H9 (cell line): ENCODE data around the gene CSMD2. TPM values are rescaled to one million over a fixed set of nuclear protein-coding genes. Genes with fewer than 3 reads are reported as not detected.

Experiments
- DNase-seq: peaks from one replicate; pipeline ENCODE4 v3.0.0-alpha.2; 2017
- H2AFZ ChIP-seq: one replicate; pipeline ENCODE4 v1.6.1; 2013; ENCODE audit warnings: mild to moderate bottlenecking, low read length, control low read depth, moderate library complexity
- H2AK5ac ChIP-seq: 2 replicates; pipeline ENCODE4 v1.6.1; 2013; ENCODE audit warnings: low read length, control low read depth, mixed read lengths; ENCODE audit not compliant: insufficient read length
- H2BK120ac ChIP-seq: one replicate; pipeline ENCODE4 v1.6.1; 2013; ENCODE audit warnings: low read depth, mild to moderate bottlenecking, low read length, control low read depth, inconsistent platforms; ENCODE audit not compliant: poor library complexity, severe bottlenecking
- H2BK12ac ChIP-seq: 2 replicates; pipeline ENCODE4 v1.6.1; 2013; ENCODE audit warnings: low read length, control low read depth, mixed read lengths, low read depth; ENCODE audit not compliant: insufficient read length
- H2BK15ac ChIP-seq: 2 replicates; pipeline ENCODE4 v1.6.1; 2013; ENCODE audit warnings: low read depth, low read length, control low read depth
- H2BK20ac ChIP-seq: one replicate; pipeline ENCODE4 v1.6.1; 2013; ENCODE audit warnings: low read depth, mild to moderate bottlenecking, low read length, control low read depth, inconsistent platforms; ENCODE audit not compliant: poor library complexity, severe bottlenecking
- H2BK5ac ChIP-seq: 2 replicates; pipeline ENCODE4 v1.6.1; 2013; ENCODE audit warnings: low read length, control low read depth, mixed read lengths; ENCODE audit not compliant: insufficient read length
- H3K14ac ChIP-seq: 2 replicates; pipeline ENCODE4 v1.6.1; 2013; ENCODE audit warnings: low read length, control low read depth; ENCODE audit not compliant: insufficient read depth
- H3K18ac ChIP-seq: 2 replicates; pipeline ENCODE4 v1.6.1; 2013; ENCODE audit warnings: low read depth, mild to moderate bottlenecking, mixed read lengths, low read length, control low read depth; ENCODE audit not compliant: insufficient read length
- H3K23ac ChIP-seq: 2 replicates; pipeline ENCODE4 v1.6.1; 2013; ENCODE audit warnings: low read length, control low read depth, mixed read lengths, low read depth; ENCODE audit not compliant: insufficient read length
- H3K23me2 ChIP-seq: 2 replicates; pipeline ENCODE4 v1.6.1; 2013; ENCODE audit warnings: low read depth, mild to moderate bottlenecking, mixed read lengths, low read length, control low read depth; ENCODE audit not compliant: insufficient read length, poor library complexity, severe bottlenecking
- H3K27ac ChIP-seq: 2 replicates; pipeline ENCODE4 v1.5.1; 2013; ENCODE audit warnings: low read length, control low read depth, mixed read lengths, low read depth; ENCODE audit not compliant: insufficient read length
- H3K27me3 ChIP-seq: 2 replicates; pipeline ENCODE4 v1.6.1; 2013; ENCODE audit warnings: low read length, control low read depth, inconsistent platforms; ENCODE audit not compliant: insufficient read depth
- H3K4ac ChIP-seq: 2 replicates; pipeline ENCODE4 v1.6.1; 2013; ENCODE audit warnings: low read depth, mild to moderate bottlenecking, control low read depth, inconsistent platforms, low read length, moderate library complexity
- H3K4me1 ChIP-seq: 2 replicates; pipeline ENCODE4 v1.6.1; 2013; ENCODE audit warnings: low read length, control low read depth, inconsistent platforms; ENCODE audit not compliant: insufficient read depth
- H3K4me2 ChIP-seq: 2 replicates; pipeline ENCODE4 v1.6.1; 2013; ENCODE audit warnings: low read length, control low read depth, mixed read lengths; ENCODE audit not compliant: insufficient read length, insufficient read depth
- H3K56ac ChIP-seq: 2 replicates; pipeline ENCODE4 v1.6.1; 2013; ENCODE audit warnings: low read depth, mild to moderate bottlenecking, mixed read lengths, low read length, control low read depth; ENCODE audit not compliant: insufficient read length
- H3K79me1 ChIP-seq: 2 replicates; pipeline ENCODE4 v1.6.1; 2013; ENCODE audit warnings: low read depth, mild to moderate bottlenecking, moderate library complexity, low read length, control low read depth, inconsistent platforms; ENCODE audit not compliant: insufficient read depth, poor library complexity, severe bottlenecking
- H3K79me2 ChIP-seq: 2 replicates; pipeline ENCODE4 v1.6.1; 2013; ENCODE audit warnings: low read length, control low read depth, inconsistent platforms; ENCODE audit not compliant: insufficient read depth
- H3K9ac ChIP-seq: 2 replicates; pipeline ENCODE4 v1.6.1; 2013; ENCODE audit warnings: low read length, control low read depth, mixed read lengths; ENCODE audit not compliant: insufficient read length; ENCODE audit errors: extremely low read depth
- H3K9me3 ChIP-seq: one replicate; pipeline ENCODE4 v1.6.1; 2013; ENCODE audit warnings: low read depth, low read length, inconsistent platforms; ENCODE audit not compliant: control insufficient read depth
- H3T11ph ChIP-seq: one replicate; pipeline ENCODE4 v1.6.1; 2013; ENCODE audit warnings: mild to moderate bottlenecking, low read length, control low read depth, inconsistent platforms
- H4K20me1 ChIP-seq: one replicate; pipeline ENCODE4 v1.6.1; 2013; ENCODE audit not compliant: control insufficient read depth, insufficient read length, insufficient read depth
- H4K5ac ChIP-seq: 2 replicates; pipeline ENCODE4 v1.6.1; 2013; ENCODE audit warnings: low read depth, mild to moderate bottlenecking, mixed read lengths, low read length, control low read depth; ENCODE audit not compliant: insufficient read length
- H4K8ac ChIP-seq: replicated peaks from 2 replicates; pipeline ENCODE4 v1.6.1; 2013; ENCODE audit warnings: low read length, control low read depth, mixed read lengths, low read depth; ENCODE audit not compliant: insufficient read length
- H4K91ac ChIP-seq: 2 replicates; pipeline ENCODE4 v1.6.1; 2013; ENCODE audit warnings: low read depth, mild to moderate bottlenecking, moderate library complexity, mixed read lengths, low read length, control low read depth; ENCODE audit not compliant: insufficient read length
- H3K27ac Mint-ChIP-seq, 3 experiments: 2 replicates in 2 of 3; 3 replicates in 1 of 3; pipeline ENCODE4 v1.8.0; 2020 to 2021; ENCODE audit warnings: mixed read lengths in 3 of 3, mild to moderate bottlenecking in 1 of 3, moderate library complexity in 1 of 3
- H3K27me3 Mint-ChIP-seq: 2 replicates; pipeline ENCODE4 v1.8.0; 2021; ENCODE audit warnings: low read depth, mild to moderate bottlenecking, moderate library complexity, mixed read lengths
- H3K36me3 Mint-ChIP-seq, 3 experiments: 2 replicates in 2 of 3; 3 replicates in 1 of 3; pipeline ENCODE4 v1.8.0; 2020 to 2021; ENCODE audit warnings: low read depth in 3 of 3, mixed read lengths in 3 of 3; ENCODE audit not compliant: insufficient read depth in 1 of 3
- H3K4me1 Mint-ChIP-seq, 2 experiments: 2 replicates each; pipeline ENCODE4 v1.8.0; 2020; ENCODE audit warnings: mixed read lengths in 2 of 2
- H3K4me3 Mint-ChIP-seq, 2 experiments: 2 replicates in 1 of 2; 3 replicates in 1 of 2; pipeline ENCODE4 v1.8.0; 2020 to 2021; ENCODE audit warnings: mild to moderate bottlenecking in 2 of 2, mixed read lengths in 2 of 2, moderate library complexity in 1 of 2
- H3K9me3 Mint-ChIP-seq, 2 experiments: 2 replicates in 1 of 2; 3 replicates in 1 of 2; pipeline ENCODE4 v1.8.0; 2020; ENCODE audit warnings: mild to moderate bottlenecking in 2 of 2, mixed read lengths in 2 of 2, moderate library complexity in 1 of 2
- WGBS: extraction: QIAGEN DNeasy Blood & Tissue Kit; methylation state at CpG from one replicate; pipeline ENCODE4 v1.1.7; 2013; ENCODE audit warnings: missing lambda C conversion rate, low lambda C conversion rate, mixed read lengths; ENCODE audit not compliant: insufficient read length; ENCODE audit errors: extremely low coverage; 5-methylcytosine and 5-hydroxymethylcytosine counted together
- total RNA-seq: library from RNA; stranded (reverse); gene quantifications from 2 replicates; pipeline ENCODE4 v1.2.1, GENCODE V29; 2021
- TF ChIP-seq, protein P1 (sequence below): fragments of 200-600 bp; sonication (generic); conservative IDR thresholded peaks from 3 replicates; pipeline ENCODE4 v1.8.0; 2021; ENCODE audit warnings: antibody characterized with exemption, mild to moderate bottlenecking

CSMD2 gene
- total RNA-seq, 1 experiment from 2014 or later = 6.4 TPM

DNA sequence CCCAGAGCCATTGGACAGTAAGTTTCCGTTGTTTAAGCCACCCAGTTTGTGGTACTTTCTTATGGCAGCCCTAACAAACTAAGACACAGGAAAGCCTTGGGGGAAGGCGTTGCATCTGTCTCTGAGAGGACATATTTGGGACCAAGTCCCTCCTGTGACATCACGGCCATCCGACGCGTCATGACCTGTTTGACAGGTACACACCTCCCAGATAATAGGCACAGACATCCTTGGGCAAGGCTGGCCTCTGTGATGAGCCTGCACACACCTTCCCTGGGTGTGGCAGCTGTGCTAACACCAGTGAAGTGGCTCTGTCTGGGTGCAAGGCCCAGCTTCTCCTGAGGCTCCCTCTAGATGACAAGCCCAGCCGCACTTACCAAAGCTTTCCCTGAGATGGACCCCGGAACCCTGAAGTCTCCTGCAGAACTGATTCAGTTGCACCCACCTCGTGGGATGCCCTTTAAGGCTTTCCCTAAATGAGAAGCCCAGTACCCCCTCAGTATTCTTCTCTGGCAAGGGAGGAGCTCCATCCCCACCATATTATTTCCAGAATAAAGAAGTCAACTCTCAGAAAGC, 556.1 kb downstream of the CSMD2 start:
- no peaks in the 10 kb centered on the region for H3K27me3 ChIP-seq
- peaks cover 13% of the 10 kb centered on the region for H3K27me3 Mint-ChIP-seq

More for the DNA sequence above, 556.1 kb downstream of the CSMD2 start:
- Histone ChIP-seq H3K4me1 (no peaks in the 10 kb centered on the region), H2BK15ac (no peak overlapping the region), H3T11ph (no peak overlapping the region), H3K23ac (no peak overlapping the region), H3K18ac (no peak overlapping the region), H3K4me2 (no peak overlapping the region), H2AFZ (no peak overlapping the region), H3K23me2 (no peaks in the 10 kb centered on the region), H2BK12ac (no peak overlapping the region), H3K14ac (no peak overlapping the region), H3K9ac (no peak overlapping the region), H3K4ac (no peak overlapping the region), H3K56ac (no peak overlapping the region), H3K27ac (no peak overlapping the region), H2BK5ac (no peak overlapping the region), H3K9me3 (no peaks in the 10 kb centered on the region), H2BK20ac (no peak overlapping the region), H4K91ac (no peak overlapping the region), H4K5ac (no peak overlapping the region), H4K8ac (no peak overlapping the region), H3K79me2 (no peaks in the 10 kb centered on the region), H2AK5ac (no peak overlapping the region), H4K20me1 (no peaks in the 10 kb centered on the region), H3K79me1 (no peaks in the 10 kb centered on the region), H2BK120ac (no peak overlapping the region)
- DNase-seq = no peak
- TF ChIP-seq, protein P1, sequence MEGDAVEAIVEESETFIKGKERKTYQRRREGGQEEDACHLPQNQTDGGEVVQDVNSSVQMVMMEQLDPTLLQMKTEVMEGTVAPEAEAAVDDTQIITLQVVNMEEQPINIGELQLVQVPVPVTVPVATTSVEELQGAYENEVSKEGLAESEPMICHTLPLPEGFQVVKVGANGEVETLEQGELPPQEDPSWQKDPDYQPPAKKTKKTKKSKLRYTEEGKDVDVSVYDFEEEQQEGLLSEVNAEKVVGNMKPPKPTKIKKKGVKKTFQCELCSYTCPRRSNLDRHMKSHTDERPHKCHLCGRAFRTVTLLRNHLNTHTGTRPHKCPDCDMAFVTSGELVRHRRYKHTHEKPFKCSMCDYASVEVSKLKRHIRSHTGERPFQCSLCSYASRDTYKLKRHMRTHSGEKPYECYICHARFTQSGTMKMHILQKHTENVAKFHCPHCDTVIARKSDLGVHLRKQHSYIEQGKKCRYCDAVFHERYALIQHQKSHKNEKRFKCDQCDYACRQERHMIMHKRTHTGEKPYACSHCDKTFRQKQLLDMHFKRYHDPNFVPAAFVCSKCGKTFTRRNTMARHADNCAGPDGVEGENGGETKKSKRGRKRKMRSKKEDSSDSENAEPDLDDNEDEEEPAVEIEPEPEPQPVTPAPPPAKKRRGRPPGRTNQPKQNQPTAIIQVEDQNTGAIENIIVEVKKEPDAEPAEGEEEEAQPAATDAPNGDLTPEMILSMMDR = no peak
- no peaks in the 10 kb centered on the region for H3K4me1 Mint-ChIP-seq
- H3K36me3 Mint-ChIP-seq = peaks cover 0 to 1% (median 0%) of the 10 kb centered on the region in 3 experiments; a peak in 1 of 7 replicates
- no peak overlapping the region for H3K27ac Mint-ChIP-seq
- WGBS = no CpG with 5 or more reads among the region's 9 CpGs
- no peak overlapping the region for H3K4me3 Mint-ChIP-seq
- H3K9me3 Mint-ChIP-seq = no peaks in the 10 kb centered on the region
